Astrocyte (in vitro differentiated cells and primary cell): ENCODE results near the gene PTPRD. TPM values are rescaled to one million over a fixed set of nuclear protein-coding genes. Genes with fewer than 3 reads are reported as not detected.
"Not testable (repeated sequence)": the region's sequence is repeated elsewhere in the genome, so short reads cannot be mapped to it uniquely, and the experiment has no call there.

ENCODE experiments used
- DNase-seq: peaks from one replicate; pipeline ENCODE4 v3.0.0-alpha.2; 2010; ENCODE audit warnings: low read depth
- FAIRE-seq: peaks from 2 replicates; lab custom pipeline; 2011; peaks lifted over from hg19 to GRCh38; lab: Jason Lieb, UNC
- H2AFZ ChIP-seq: 2 replicates; pipeline ENCODE4 v1.6.0; 2012; ENCODE audit warnings: low read depth, low read length, inconsistent platforms
- H3K27ac ChIP-seq: 2 replicates; pipeline ENCODE4 v1.5.1; 2011; ENCODE audit warnings: low read depth, low read length, inconsistent platforms
- H3K27me3 ChIP-seq: 2 replicates; pipeline ENCODE4 v1.6.0; 2011; ENCODE audit warnings: low read length, inconsistent platforms; ENCODE audit not compliant: insufficient read depth
- H3K36me3 ChIP-seq: 2 replicates; pipeline ENCODE4 v1.5.1; 2011; ENCODE audit warnings: low read length, inconsistent platforms; ENCODE audit not compliant: insufficient read depth
- H3K4me1 ChIP-seq: 2 replicates; pipeline ENCODE4 v1.5.1; 2011; ENCODE audit warnings: low read length, inconsistent platforms; ENCODE audit not compliant: insufficient read depth
- H3K4me2 ChIP-seq: 2 replicates; pipeline ENCODE4 v1.6.0; 2012; ENCODE audit warnings: low read length, inconsistent platforms
- H3K4me3 ChIP-seq: 2 replicates; pipeline ENCODE4 v1.5.1; 2011; ENCODE audit warnings: low read depth, mild to moderate bottlenecking, low read length, inconsistent platforms; ENCODE audit not compliant: insufficient read depth
- H3K79me2 ChIP-seq: 2 replicates; pipeline ENCODE4 v1.6.0; 2012; ENCODE audit warnings: mild to moderate bottlenecking, low read length, inconsistent platforms; ENCODE audit not compliant: insufficient read depth
- H3K9ac ChIP-seq: 2 replicates; pipeline ENCODE4 v1.6.0; 2012; ENCODE audit warnings: mild to moderate bottlenecking, low read length, inconsistent platforms
- H3K9me3 ChIP-seq: 2 replicates; pipeline ENCODE4 v1.5.1; 2012; ENCODE audit warnings: low read depth, mild to moderate bottlenecking, low read length, inconsistent platforms; ENCODE audit not compliant: insufficient read depth
- H4K20me1 ChIP-seq: 2 replicates; pipeline ENCODE4 v1.6.0; 2012; ENCODE audit warnings: low read length, inconsistent platforms; ENCODE audit not compliant: insufficient read depth
- H3K27ac Mint-ChIP-seq: one replicate; pipeline ENCODE4 v1.8.0; 2021; ENCODE audit warnings: mild to moderate bottlenecking, mixed read lengths; ENCODE audit not compliant: unreplicated experiment
- H3K27me3 Mint-ChIP-seq: one replicate; pipeline ENCODE4 v1.8.0; 2021; ENCODE audit warnings: low read depth, mixed read lengths; ENCODE audit not compliant: unreplicated experiment
- H3K36me3 Mint-ChIP-seq: one replicate; pipeline ENCODE4 v1.8.0; 2021; ENCODE audit warnings: low read depth, mixed read lengths; ENCODE audit not compliant: unreplicated experiment
- H3K4me1 Mint-ChIP-seq: one replicate; pipeline ENCODE4 v1.8.0; 2021; ENCODE audit warnings: low read depth, mixed read lengths; ENCODE audit not compliant: unreplicated experiment
- H3K4me3 Mint-ChIP-seq: one replicate; pipeline ENCODE4 v1.8.0; 2021; ENCODE audit warnings: mild to moderate bottlenecking, moderate library complexity, mixed read lengths; ENCODE audit not compliant: unreplicated experiment
- H3K9me3 Mint-ChIP-seq: one replicate; pipeline ENCODE4 v1.8.0; 2021; ENCODE audit warnings: mild to moderate bottlenecking, mixed read lengths; ENCODE audit not compliant: unreplicated experiment
- EZH2 ChIP-seq: IDR thresholded peaks from 2 replicates; pipeline ENCODE4 v1.6.1; 2012; ENCODE audit warnings: mild to moderate bottlenecking, low read length, inconsistent platforms; ENCODE audit not compliant: insufficient read depth
- total RNA-seq: library from RNA; stranded (reverse); gene quantifications from 2 replicates; pipeline ENCODE4 v1.2.1, GENCODE V29; 2021
- TF ChIP-seq, protein P1 (sequence below): IDR thresholded peaks from 2 replicates; pipeline ENCODE4 v1.5.1; 2011; ENCODE audit warnings: low read depth, mild to moderate bottlenecking, inconsistent platforms, low read length, moderate library complexity; ENCODE audit not compliant: insufficient read depth

Gene PTPRD
- total RNA-seq, 1 donor from 2014 or later: 88.1 TPM

DNA sequence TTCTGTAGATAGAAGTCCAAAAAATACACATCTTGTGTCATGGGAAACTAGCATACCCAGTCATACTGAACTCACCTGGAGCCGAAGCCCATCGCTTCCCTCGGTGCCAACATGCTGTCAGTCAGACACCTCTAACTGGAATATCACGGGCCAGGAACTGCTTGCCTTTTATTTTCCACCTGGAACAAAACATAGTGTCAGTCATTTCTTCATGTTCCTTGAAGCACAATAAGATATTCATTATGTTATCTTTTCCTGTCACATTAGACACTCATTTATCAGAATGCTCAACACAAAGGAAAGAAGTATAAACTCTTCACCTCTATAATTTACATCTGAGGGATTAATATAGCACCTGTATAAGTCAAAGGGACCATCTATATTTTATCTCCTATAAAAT, 674.4 kb downstream of the PTPRD start:
- no peak overlapping the region for H3K9ac ChIP-seq
- H3K79me2 ChIP-seq: no peaks in the 10 kb centered on the region
- H3K27me3 ChIP-seq: no peaks in the 10 kb centered on the region
- no peaks in the 10 kb centered on the region for H3K4me1 ChIP-seq
- no peak overlapping the region for H3K27ac ChIP-seq
- H3K4me1 Mint-ChIP-seq: peaks cover 2% of the 10 kb centered on the region
- no peak overlapping the region for H3K4me2 ChIP-seq
- H2AFZ ChIP-seq: no peak overlapping the region
- H3K9me3 Mint-ChIP-seq: no peaks in the 10 kb centered on the region
- H4K20me1 ChIP-seq: no peaks in the 10 kb centered on the region
- H3K36me3 Mint-ChIP-seq: no peaks in the 10 kb centered on the region
- H3K9me3 ChIP-seq: no peaks in the 10 kb centered on the region
- H3K27me3 Mint-ChIP-seq: no peaks in the 10 kb centered on the region
- DNase-seq (no peak), FAIRE-seq (no peak)
- H3K27ac Mint-ChIP-seq: no peak overlapping the region
- no peak overlapping the region for H3K4me3 Mint-ChIP-seq
- no peak overlapping the region for H3K4me3 ChIP-seq
- no peaks in the 10 kb centered on the region for H3K36me3 ChIP-seq
- TF ChIP-seq, protein P1, sequence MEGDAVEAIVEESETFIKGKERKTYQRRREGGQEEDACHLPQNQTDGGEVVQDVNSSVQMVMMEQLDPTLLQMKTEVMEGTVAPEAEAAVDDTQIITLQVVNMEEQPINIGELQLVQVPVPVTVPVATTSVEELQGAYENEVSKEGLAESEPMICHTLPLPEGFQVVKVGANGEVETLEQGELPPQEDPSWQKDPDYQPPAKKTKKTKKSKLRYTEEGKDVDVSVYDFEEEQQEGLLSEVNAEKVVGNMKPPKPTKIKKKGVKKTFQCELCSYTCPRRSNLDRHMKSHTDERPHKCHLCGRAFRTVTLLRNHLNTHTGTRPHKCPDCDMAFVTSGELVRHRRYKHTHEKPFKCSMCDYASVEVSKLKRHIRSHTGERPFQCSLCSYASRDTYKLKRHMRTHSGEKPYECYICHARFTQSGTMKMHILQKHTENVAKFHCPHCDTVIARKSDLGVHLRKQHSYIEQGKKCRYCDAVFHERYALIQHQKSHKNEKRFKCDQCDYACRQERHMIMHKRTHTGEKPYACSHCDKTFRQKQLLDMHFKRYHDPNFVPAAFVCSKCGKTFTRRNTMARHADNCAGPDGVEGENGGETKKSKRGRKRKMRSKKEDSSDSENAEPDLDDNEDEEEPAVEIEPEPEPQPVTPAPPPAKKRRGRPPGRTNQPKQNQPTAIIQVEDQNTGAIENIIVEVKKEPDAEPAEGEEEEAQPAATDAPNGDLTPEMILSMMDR: no peak
- TF ChIP-seq EZH2: no peak

DNA sequence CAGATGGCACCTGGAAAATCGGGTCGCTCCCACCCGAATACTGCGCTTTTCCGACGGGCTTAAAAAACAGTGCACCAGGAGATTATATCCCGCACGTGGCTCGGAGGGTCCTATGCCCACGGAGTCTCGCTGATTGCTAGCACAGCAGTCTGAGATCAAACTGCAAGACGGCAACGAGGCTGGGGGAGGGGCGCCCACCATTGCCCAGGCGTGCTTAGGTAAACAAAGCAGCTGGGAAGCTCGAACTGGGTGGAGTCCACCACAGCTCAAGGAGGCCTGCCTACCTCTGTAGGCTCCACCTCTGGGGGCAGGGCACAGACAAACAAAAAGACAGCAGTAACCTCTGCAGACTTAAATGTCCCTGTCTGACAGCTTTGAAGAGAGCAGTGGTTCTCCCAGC, 681.3 kb downstream of the PTPRD start:
- H3K27me3 Mint-ChIP-seq, H3K4me2 ChIP-seq, H3K4me3 ChIP-seq, FAIRE-seq, H2AFZ ChIP-seq, H3K9ac ChIP-seq, H4K20me1 ChIP-seq, H3K9me3 Mint-ChIP-seq, H3K4me1 ChIP-seq, H3K36me3 Mint-ChIP-seq, H3K36me3 ChIP-seq, H3K27ac ChIP-seq, H3K4me1 Mint-ChIP-seq, H3K4me3 Mint-ChIP-seq, H3K9me3 ChIP-seq, DNase-seq, H3K27ac Mint-ChIP-seq, H3K79me2 ChIP-seq, H3K27me3 ChIP-seq: not testable (repeated sequence)

GRCh38 chr9:9924376-9924775, 688.4 kb downstream of the PTPRD start:
- no peak for FAIRE-seq
- Histone ChIP-seq H4K20me1 (no peaks in the 10 kb centered on the region), H3K27ac (no peak overlapping the region), H3K9me3 (no peaks in the 10 kb centered on the region), H3K36me3 (no peaks in the 10 kb centered on the region), H2AFZ (no peak overlapping the region), H3K4me2 (no peak overlapping the region), H3K9ac (no peak overlapping the region), H3K4me3 (no peak overlapping the region), H3K4me1 (no peaks in the 10 kb centered on the region), H3K27me3 (no peaks in the 10 kb centered on the region), H3K79me2 (no peaks in the 10 kb centered on the region)
- no peak for TF ChIP-seq EZH2
- TF ChIP-seq, protein P1: no peak
- H3K4me1 Mint-ChIP-seq: no peaks in the 10 kb centered on the region
- H3K27ac Mint-ChIP-seq: no peak overlapping the region
- DNase-seq: no peak
- no peak overlapping the region for H3K4me3 Mint-ChIP-seq
- no peaks in the 10 kb centered on the region for H3K9me3 Mint-ChIP-seq
- H3K27me3 Mint-ChIP-seq: no peaks in the 10 kb centered on the region
- H3K36me3 Mint-ChIP-seq: no peaks in the 10 kb centered on the region
